Activated gamma-delta T cell (primary cell): ENCODE measurements around the gene SLC9A9.

Source experiments
- DNase-seq: peaks from one replicate; lab custom pipeline; 2025; lab: John Stamatoyannopoulos, UW

SLC9A9 gene

GRCh38 chr3:143506190-143506589 is 342.1 kb downstream of the SLC9A9 start:
- DNase-seq = no peak

- DNase-seq = no peak
These were observed 344.9 kb downstream of the SLC9A9 start for GRCh38 chr3:143503325-143503885.

- DNase-seq = no peak
These were observed 346.2 kb downstream of the SLC9A9 start for GRCh38 chr3:143502081-143502480.

DNA sequence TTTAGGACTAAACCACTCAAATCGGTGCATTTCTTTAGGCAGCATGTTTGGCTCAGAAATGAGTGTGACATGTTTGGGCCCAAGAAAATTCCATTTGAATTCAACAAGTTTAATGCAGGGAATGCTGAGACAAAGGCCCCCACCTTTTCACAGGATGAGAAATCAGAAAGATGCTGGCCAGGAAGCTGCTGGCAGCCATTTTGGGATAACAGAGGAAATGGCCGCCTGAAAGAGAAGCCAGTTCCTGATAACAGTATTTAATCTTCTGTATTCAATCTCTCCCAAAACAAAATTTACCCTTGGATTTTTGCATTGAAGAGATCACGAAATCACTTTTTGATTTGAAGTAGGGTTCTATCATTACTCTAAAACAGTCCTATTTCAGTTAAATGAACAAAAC is 350.9 kb downstream of the SLC9A9 start:
- DNase-seq = no peak

DNA sequence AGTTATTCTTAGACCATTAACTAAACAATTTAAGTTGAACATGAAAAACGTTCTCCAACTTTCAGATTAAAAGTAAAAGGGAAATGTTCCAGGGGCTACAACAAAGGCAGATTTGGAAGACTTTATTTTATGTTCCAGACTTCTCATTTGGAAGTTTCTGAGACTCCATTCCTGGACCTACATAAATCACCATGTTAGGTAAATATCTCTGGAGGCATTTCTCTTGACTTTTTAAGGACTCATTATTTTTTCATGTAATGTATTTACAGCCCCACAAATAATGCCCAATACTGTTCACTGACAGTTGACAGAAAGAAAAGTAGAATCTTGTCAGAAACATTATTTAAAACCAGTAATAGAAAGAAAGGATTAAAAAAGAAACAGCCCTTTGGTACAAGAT is 352.1 kb downstream of the SLC9A9 start:
- DNase-seq = no peak

DNA sequence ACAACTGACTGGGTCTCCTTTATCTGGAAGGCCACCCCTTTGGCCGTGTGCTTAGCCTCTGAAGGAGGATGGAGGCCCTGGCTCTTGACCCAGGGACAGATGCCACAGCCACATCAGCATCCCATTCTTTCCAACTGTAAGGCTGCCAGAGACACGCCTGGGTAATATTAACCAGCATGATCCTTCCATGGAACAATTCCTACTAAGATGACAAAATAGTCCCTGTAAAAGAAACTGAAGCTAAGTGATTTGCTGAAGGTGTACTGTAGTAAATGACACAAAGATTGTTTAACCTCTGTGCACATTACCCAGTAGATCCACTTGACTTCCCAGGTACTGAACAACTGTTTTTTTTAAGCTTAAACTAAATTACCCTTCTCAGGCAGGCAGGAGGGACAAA is 352.7 kb downstream of the SLC9A9 start:
- DNase-seq = no peak

DNA sequence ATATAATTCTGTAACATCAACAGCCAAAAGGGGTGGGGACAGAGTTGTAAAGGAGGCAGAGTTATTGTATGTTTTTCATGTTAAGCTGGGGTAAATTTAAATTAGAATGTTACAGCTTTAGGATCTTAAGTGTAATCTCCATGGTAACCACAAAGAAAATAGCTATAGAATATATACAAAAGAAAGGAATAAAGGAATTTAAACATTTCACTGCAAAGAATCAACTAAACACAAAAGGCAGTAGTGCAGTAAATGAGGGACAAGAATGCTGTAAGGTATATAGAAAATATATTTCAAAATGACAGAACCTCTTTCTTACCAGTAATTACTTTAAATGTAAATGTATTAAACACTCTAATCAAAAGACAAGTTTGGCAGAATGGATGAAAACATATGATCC is 361.7 kb downstream of the SLC9A9 start:
- DNase-seq = no peak

- no peak for DNase-seq
These were observed 363.3 kb downstream of the SLC9A9 start for GRCh38 chr3:143484846-143485512.

GRCh38 chr3:143483214-143483613 is 365.1 kb downstream of the SLC9A9 start:
- DNase-seq = no peak

GRCh38 chr3:143482106-143483088 is 365.9 kb downstream of the SLC9A9 start:
- no peak for DNase-seq

GRCh38 chr3:143480344-143480743 is 367.9 kb downstream of the SLC9A9 start:
- no peak for DNase-seq

DNA sequence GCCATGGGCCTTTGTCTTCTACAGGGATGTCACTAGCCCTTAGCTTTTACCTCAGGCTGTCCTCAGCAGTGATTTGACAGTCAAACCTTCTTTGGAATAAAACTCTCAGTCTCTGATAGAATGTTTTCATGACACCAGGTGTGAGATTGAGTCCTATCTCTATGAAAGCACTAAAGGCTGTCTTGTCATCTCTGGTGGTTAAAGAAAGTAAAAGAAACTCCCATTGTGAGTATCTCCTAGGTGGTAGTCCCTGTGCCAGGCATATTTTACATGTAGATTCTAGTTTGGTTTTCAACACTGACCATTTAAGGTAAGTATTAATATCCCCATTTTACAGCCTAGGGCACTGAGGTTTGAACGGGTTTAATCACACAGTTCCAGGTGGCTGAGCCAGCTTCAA is 368.5 kb downstream of the SLC9A9 start:
- DNase-seq = no peak

DNA sequence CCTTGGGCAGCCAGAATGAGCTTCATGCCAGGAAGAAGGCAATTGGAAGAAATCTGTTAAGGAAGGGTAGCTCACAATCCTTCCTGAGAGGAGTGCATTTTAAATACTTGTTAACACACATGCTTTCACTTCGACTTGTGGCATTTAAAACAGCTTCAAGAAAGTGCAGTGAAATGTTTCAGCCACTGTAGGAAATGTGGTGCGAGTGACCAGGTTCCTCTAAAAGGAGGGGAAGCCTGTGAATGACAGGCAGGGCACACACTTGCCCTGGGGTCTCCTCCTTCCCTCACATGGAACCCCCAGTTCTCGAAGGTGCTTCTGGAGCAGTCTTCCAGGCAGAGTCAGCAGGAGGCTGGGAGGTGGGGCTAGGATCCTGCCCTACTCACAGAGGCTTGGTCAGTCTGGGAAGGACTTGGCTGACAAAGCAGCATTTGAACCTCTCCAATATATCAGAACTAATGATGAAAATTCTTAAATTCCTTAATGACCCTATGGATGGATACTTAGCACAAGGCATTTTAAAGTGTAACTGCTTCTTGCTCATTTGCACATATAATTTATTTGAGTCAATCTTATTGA is 370.1 kb downstream of the SLC9A9 start:
- DNase-seq = no peak

GRCh38 chr3:143476965-143477640 is 371.2 kb downstream of the SLC9A9 start:
- DNase-seq = no peak

- DNase-seq = no peak
These were observed 372.3 kb downstream of the SLC9A9 start for GRCh38 chr3:143475981-143476380.

DNA sequence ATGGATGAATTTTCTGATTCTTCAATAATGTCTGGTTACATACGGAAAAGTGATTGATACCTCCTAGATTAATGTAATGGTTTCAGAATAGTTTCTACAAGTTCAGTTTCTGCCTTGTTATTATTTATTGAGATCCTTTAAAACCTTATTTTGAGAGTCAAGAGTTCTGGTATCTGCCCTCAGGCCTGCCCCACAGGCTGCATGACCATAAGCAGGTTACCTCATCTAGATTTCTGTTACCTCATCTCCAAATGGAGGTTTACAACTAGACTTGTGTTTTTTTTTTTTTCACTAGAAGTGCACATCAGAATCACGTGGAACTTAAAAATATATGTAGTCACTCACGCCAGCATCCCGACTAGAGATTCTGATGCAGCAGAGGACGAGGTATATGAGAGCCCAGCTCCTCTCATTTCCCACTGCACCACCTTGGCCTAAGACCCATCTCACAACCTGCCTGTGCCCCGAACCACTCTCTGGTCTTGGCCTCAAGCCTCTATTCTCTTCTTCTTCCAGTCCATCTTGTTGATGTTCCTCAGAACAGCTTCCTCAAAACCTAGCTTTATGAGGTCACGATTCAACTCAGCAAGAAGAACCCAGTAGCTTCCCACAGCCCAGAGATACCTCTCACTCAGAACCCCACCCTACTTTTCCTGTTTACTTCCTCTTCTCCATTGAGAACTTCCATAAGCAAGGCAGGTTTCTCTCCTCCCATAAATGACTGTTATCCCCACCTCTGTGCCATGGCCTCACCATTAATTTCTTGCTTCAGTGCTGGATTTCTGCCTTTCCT is 375.3 kb downstream of the SLC9A9 start:
- DNase-seq = no peak

DNA sequence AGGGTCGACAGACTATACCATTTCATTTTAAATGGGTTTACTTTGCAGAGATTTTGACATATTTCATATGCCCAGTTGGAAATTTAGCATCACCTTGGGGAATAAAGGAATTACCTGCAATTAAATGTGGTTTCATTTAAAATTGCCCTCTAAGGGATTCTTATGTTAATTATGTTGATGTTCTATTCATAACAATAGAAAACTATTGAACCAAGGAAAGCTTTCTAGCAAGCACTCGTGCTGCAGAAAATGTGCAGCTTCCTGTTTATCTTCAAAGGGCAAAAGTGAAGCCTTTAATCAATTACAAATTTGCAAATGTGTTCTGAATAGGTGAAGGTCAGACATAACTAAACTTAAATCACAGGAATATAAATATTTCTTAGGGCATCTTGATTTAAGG is 376.6 kb downstream of the SLC9A9 start:
- DNase-seq = no peak

DNA sequence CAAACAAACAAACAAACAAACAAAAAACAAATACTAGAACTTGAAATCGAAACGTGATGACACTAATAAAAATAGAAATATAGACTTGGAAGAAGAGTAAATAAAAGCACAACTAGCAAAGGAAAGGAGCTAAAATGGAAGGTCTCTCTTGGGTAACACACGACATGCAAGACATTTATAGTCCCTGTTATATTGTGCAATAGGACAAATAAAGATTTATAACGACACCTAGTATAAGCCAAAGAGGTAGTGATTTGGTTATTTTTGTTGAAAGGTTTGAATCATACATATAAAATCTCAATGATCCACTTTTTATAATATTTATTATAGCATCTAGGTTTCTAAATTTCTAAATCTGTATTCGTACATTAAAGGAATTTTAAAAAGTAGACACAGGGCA is 379.1 kb downstream of the SLC9A9 start:
- DNase-seq = no peak

- no peak for DNase-seq
These were observed 382.6 kb downstream of the SLC9A9 start for GRCh38 chr3:143465666-143466065.

GRCh38 chr3:143464850-143465249 is 383.4 kb downstream of the SLC9A9 start:
- DNase-seq = no peak

DNA sequence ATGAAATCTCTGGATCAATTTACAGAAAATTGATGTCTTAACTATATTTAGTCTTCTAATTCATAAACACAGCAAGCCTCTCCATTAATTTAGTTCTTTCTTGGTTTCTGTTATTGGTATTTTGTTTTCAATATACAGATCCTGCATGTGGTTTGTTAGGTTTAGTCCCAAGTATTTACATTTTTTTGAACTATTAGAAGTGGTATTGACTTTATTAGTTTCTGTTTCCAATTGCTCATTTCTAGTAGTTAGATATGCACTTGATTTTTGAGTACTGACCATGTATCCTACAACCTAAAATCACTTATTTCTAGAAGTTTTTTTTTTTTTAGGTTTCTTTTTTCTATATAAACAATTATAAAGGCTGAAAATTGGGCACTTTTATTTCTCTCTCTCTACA is 392.8 kb downstream of the SLC9A9 start:
- DNase-seq = no peak
